ENCODE results near the gene PLSCR1. TPM values are rescaled to one million over a fixed set of nuclear protein-coding genes. Genes with fewer than 3 reads are reported as not detected.

PLSCR1 gene
- polyA plus RNA-seq, 1 experiment = 40.4 TPM

GRCh38 chr3:146505516-146505915, 38.9 kb downstream of the PLSCR1 start:
- TF ChIP-seq, protein P1, sequence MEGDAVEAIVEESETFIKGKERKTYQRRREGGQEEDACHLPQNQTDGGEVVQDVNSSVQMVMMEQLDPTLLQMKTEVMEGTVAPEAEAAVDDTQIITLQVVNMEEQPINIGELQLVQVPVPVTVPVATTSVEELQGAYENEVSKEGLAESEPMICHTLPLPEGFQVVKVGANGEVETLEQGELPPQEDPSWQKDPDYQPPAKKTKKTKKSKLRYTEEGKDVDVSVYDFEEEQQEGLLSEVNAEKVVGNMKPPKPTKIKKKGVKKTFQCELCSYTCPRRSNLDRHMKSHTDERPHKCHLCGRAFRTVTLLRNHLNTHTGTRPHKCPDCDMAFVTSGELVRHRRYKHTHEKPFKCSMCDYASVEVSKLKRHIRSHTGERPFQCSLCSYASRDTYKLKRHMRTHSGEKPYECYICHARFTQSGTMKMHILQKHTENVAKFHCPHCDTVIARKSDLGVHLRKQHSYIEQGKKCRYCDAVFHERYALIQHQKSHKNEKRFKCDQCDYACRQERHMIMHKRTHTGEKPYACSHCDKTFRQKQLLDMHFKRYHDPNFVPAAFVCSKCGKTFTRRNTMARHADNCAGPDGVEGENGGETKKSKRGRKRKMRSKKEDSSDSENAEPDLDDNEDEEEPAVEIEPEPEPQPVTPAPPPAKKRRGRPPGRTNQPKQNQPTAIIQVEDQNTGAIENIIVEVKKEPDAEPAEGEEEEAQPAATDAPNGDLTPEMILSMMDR (IDR thresholded peaks at IDR 0.05; ENCODE audit: low read depth, low read length) = no peak
- ChIA-PET CTCF (interaction anchor here (0.8 kb wide), 1 partner anchor 85 kb away, joined by 3 read pairs; no protein-coding TSS in a partner anchor), POLR2A (no interaction called here)
- Histone ChIP-seq H3K27ac (ENCODE audit: low read depth, low read length) (no peak overlapping the region), H3K9me3 (ENCODE audit: control insufficient read depth, insufficient read depth, low read length) (peaks cover 3% of the 10 kb centered on the region; the same call in 1 of the 2 replicates), H3K27me3 (ENCODE audit: control insufficient read depth, insufficient read depth, low read length) (no peaks in the 10 kb centered on the region), H3K4me3 (ENCODE audit: low read depth, low read length) (no peak overlapping the region)
- DNase-seq (ENCODE audit: low read depth, low spot score) = no peak

GRCh38 chr3:146504498-146505197, 39.8 kb downstream of the PLSCR1 start:
- Histone ChIP-seq H3K27me3 (ENCODE audit: control insufficient read depth, insufficient read depth, low read length) (no peaks in the 10 kb centered on the region), H3K4me3 (ENCODE audit: low read depth, low read length) (no peak overlapping the region), H3K27ac (ENCODE audit: low read depth, low read length) (no peak overlapping the region), H3K9me3 (ENCODE audit: control insufficient read depth, insufficient read depth, low read length) (peaks cover 3% of the 10 kb centered on the region; the same call in 1 of the 2 replicates)
- ChIA-PET POLR2A (interaction anchor here (1.1 kb wide), 1 partner anchor 12 kb away, joined by 3 read pairs; no protein-coding TSS in a partner anchor), CTCF (interaction anchor here (0.6 kb wide), 1 partner anchor 178 kb away, joined by 3 read pairs; no protein-coding TSS in a partner anchor)
- no peak for DNase-seq (ENCODE audit: low read depth, low spot score)
- TF ChIP-seq, protein P1 (IDR thresholded peaks at IDR 0.05; ENCODE audit: low read depth, low read length) = no peak

DNA sequence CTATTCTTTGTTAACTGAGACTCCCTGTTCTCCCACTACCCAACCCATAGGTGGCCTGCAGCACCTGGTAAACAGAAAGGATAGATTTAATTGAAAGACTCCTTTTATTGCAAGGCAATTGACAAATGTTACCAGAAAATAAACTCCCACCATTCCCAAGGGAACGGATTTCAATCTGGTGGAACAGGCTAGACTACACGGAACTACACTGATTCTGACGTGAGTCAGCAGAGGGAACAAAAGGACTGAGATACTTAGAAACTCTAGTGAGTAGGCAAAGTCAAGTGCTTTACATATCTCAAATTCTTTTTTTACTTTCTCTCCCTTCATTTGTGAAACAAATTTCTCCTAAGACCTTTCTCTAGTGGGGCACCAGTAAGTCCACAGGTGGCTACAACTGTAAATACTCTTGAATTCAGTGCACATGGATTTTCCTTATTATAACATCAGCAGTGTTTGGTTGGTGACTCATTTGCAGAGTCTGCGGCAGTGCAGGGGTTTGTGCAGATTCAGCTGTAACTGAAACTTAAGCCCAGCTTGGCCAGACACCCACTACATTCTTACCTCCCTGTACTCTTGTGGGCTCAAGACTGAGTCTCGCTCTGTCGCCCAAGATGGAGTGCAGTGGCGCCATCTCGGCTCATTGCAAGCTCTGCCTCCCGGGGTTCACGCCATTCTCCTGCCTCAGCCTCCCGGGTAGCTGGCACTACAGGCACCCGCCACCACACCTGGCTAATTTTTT, 40.8 kb downstream of the PLSCR1 start:
- Histone ChIP-seq H3K4me3 (ENCODE audit: low read depth, low read length) (no peak overlapping the region), H3K27me3 (ENCODE audit: control insufficient read depth, insufficient read depth, low read length) (no peaks in the 10 kb centered on the region), H3K27ac (ENCODE audit: low read depth, low read length) (peak overlapping the region; percentile 63), H3K9me3 (ENCODE audit: control insufficient read depth, insufficient read depth, low read length) (peaks cover 3% of the 10 kb centered on the region; the same call in 1 of the 2 replicates)
- ChIA-PET CTCF (no interaction called here), POLR2A (interaction anchor here (0.5 to 1.1 kb wide), 2 partner anchors 11 to 111 kb away, joined by 3 read pairs; no protein-coding TSS in a partner anchor)
- peak; percentile 85 for DNase-seq (ENCODE audit: low read depth, low spot score)
- TF ChIP-seq, protein P1 (IDR thresholded peaks at IDR 0.05; ENCODE audit: low read depth, low read length) = no peak

DNA sequence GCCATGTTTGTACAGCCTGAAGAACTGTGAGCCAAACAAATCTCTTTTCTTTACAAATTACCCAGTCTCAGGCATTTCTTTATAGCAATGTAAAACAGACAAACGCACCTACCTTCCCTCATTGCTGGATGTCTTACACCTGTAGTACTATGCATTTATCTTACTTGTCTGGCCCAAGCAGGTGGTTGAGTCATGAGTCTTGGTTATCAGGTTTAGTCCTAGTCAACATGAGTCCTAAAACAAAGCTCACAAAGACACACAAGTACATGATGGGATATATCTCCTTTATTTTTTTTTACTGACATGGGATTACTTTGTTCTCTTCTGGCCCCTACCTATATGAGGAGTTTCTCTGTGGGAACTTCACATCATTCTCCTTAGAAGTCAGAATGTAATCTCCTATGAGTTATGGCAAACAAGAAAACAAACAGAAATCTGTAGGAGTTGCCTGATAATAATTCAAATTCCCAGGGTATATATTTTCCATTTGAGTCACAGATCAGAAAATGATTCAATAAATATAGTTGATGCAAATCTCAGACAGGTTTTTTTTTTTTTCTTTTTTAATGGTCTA, 41.4 kb downstream of the PLSCR1 start:
- Histone ChIP-seq H3K4me3 (ENCODE audit: low read depth, low read length) (no peak overlapping the region), H3K27me3 (ENCODE audit: control insufficient read depth, insufficient read depth, low read length) (no peaks in the 10 kb centered on the region), H3K27ac (ENCODE audit: low read depth, low read length) (peak overlapping the region; percentile 63), H3K9me3 (ENCODE audit: control insufficient read depth, insufficient read depth, low read length) (peaks cover 3% of the 10 kb centered on the region; the same call in 1 of the 2 replicates)
- ChIA-PET POLR2A (no interaction called here), CTCF (no interaction called here)
- TF ChIP-seq, protein P1 (IDR thresholded peaks at IDR 0.05; ENCODE audit: low read depth, low read length) = no peak
- DNase-seq (ENCODE audit: low read depth, low spot score) = no peak
